GM10266 (cell line): ENCODE data around the gene CSF1.
"Not testable (repeated sequence)": the region's sequence is repeated elsewhere in the genome, so short reads cannot be mapped to it uniquely, and the experiment has no call there.

ENCODE experiments used
- DNase-seq: peaks from one replicate; pipeline ENCODE4 v3.0.0; 2012; ENCODE audit errors: extremely low spot score
- CTCF ChIP-seq: IDR thresholded peaks from 2 replicates; pipeline ENCODE4 v1.5.1; 2012; ENCODE audit warnings: mild to moderate bottlenecking, low read depth; ENCODE audit not compliant: control insufficient read depth, insufficient read depth; ENCODE audit errors: missing control alignments

Gene CSF1

GRCh38 chr1:109874445-109874844, 36.2 kb upstream of the CSF1 start:
- TF ChIP-seq CTCF, result no peak
- DNase-seq, result no peak

- no peak for DNase-seq
- no peak for TF ChIP-seq CTCF
Measured at GRCh38 chr1:109875874-109876273, 34.8 kb upstream of the CSF1 start.

GRCh38 chr1:109876617-109877316, 33.9 kb upstream of the CSF1 start:
- no peak for TF ChIP-seq CTCF
- DNase-seq, result no peak

GRCh38 chr1:109877317-109877771, 33.3 kb upstream of the CSF1 start:
- no peak for DNase-seq
- no peak for TF ChIP-seq CTCF

GRCh38 chr1:109877776-109878175, 32.9 kb upstream of the CSF1 start:
- DNase-seq, result no peak
- no peak for TF ChIP-seq CTCF

- DNase-seq, result no peak
- no peak for TF ChIP-seq CTCF
Measured at GRCh38 chr1:109878531-109879104, 32.0 kb upstream of the CSF1 start.

GRCh38 chr1:109879371-109879770, 31.3 kb upstream of the CSF1 start:
- not testable (repeated sequence) for DNase-seq
